HepG2 (cell line): ENCODE measurements around the gene BMPR2. TPM values are rescaled to one million over a fixed set of nuclear protein-coding genes. Genes with fewer than 3 reads are reported as not detected.

Source experiments
- BATF2 ChIP-seq: sonication (generic); formaldehyde crosslinking; IDR thresholded peaks from 2 replicates; pipeline ENCODE4 v1.8.0; 2022; ENCODE audit warnings: mild to moderate bottlenecking, missing genetic modification reagents, moderate library complexity
- BCLAF1 ChIP-seq: fragments of 450-650 bp; IDR thresholded peaks from 2 replicates; pipeline ENCODE4 v1.6.1; 2017; ENCODE audit warnings: mild to moderate bottlenecking
- FOXM1 ChIP-seq: sonication (generic); formaldehyde crosslinking; IDR thresholded peaks from 2 replicates; pipeline ENCODE4 v1.5.0; 2020; ENCODE audit warnings: missing genetic modification reagents
- HDAC2 ChIP-seq: sonication (generic); formaldehyde crosslinking; IDR thresholded peaks from 2 replicates; pipeline ENCODE4 v1.4.0; 2020; ENCODE audit warnings: missing genetic modification reagents
- KLF6 ChIP-seq: IDR thresholded peaks from 2 replicates; pipeline ENCODE4 v1.8.0; 2016; ENCODE audit warnings: missing biosample characterization, missing genetic modification reagents
- MAFF ChIP-seq: IDR thresholded peaks from 2 replicates; pipeline ENCODE4 v1.6.1; 2011; ENCODE audit warnings: low read depth, low read length, improper control_type of control experiment
- MEF2D ChIP-seq: sonication (generic); formaldehyde crosslinking; IDR thresholded peaks from 2 replicates; pipeline ENCODE4 v1.5.1; 2020; ENCODE audit warnings: mild to moderate bottlenecking, missing genetic modification reagents
- MTA3 ChIP-seq: sonication (generic); formaldehyde crosslinking; IDR thresholded peaks from 2 replicates; pipeline ENCODE4 v1.4.0; 2020; ENCODE audit warnings: missing genetic modification reagents
- PLSCR1 ChIP-seq: sonication (generic); formaldehyde crosslinking; IDR thresholded peaks from 2 replicates; pipeline ENCODE4 v1.5.0; 2020; ENCODE audit warnings: missing genetic modification reagents, mild to moderate bottlenecking, borderline replicate concordance
- POLR2AphosphoS5 ChIP-seq: IDR thresholded peaks from 2 replicates; pipeline ENCODE4 v1.6.1; 2012; ENCODE audit warnings: low read depth, low read length
- RARG ChIP-seq: sonication (generic); formaldehyde crosslinking; IDR thresholded peaks from 2 replicates; pipeline ENCODE4 v1.4.0; 2020; ENCODE audit warnings: low read depth, mild to moderate bottlenecking, missing genetic modification reagents
- REST ChIP-seq, 2 experiments: IDR thresholded peaks; 2 replicates each; pipeline ENCODE4 v1.6.1; 2011 to 2012; ENCODE audit warnings: low read length in 2 of 2, borderline replicate concordance in 1 of 2, low read depth in 1 of 2, mild to moderate bottlenecking in 1 of 2, moderate library complexity in 1 of 2
- RFXANK ChIP-seq: IDR thresholded peaks from 2 replicates; pipeline ENCODE4 v1.6.1; 2016
- ZNF205 ChIP-seq: IDR thresholded peaks from 2 replicates; pipeline ENCODE4 v1.6.1; 2018; ENCODE audit warnings: missing biosample characterization, missing genetic modification reagents
- ZNF34 ChIP-seq: sonication (generic); formaldehyde crosslinking; IDR thresholded peaks from 2 replicates; pipeline ENCODE4 v1.4.0; 2020; ENCODE audit warnings: mild to moderate bottlenecking, missing genetic modification reagents, borderline replicate concordance
- ZNF724P ChIP-seq: sonication (generic); formaldehyde crosslinking; IDR thresholded peaks from 2 replicates; pipeline ENCODE4 v1.8.0; 2022; ENCODE audit warnings: missing genetic modification reagents, borderline replicate concordance
- ZNF75D ChIP-seq: sonication (generic); formaldehyde crosslinking; IDR thresholded peaks from 2 replicates; pipeline ENCODE4 v1.8.1; 2023; ENCODE audit warnings: missing genetic modification reagents, mild to moderate bottlenecking, borderline replicate concordance
- ZNF800 ChIP-seq: sonication (generic); formaldehyde crosslinking; IDR thresholded peaks from 2 replicates; pipeline ENCODE4 v1.4.0; 2020; ENCODE audit warnings: missing genetic modification reagents
- ZSCAN5A ChIP-seq: sonication (generic); formaldehyde crosslinking; IDR thresholded peaks from 2 replicates; pipeline ENCODE4 v1.8.0; 2022; ENCODE audit warnings: mild to moderate bottlenecking, missing genetic modification reagents, borderline replicate concordance
- polyA plus RNA-seq, 8 experiments: library from polyadenylated mRNA; depleted of rRNA in 3 of 8; stranded (reverse) in 7 of 8; unstranded in 1 of 8; fragments of >200 nt; fragmentation: Illumina TruSeq in 4 of 8; extraction: Trizol in 4 of 8; gene quantifications; 2 replicates each; pipeline versions ENCODE4 v1.2.1 to v1.2.3, GENCODE V29; 2011 to 2016; ENCODE audit warnings: low read depth in 4 of 8, missing spikeins in 1 of 8, mixed read lengths in 1 of 8; ENCODE audit not compliant: insufficient read depth in 1 of 8
- total RNA-seq, 5 experiments: library from RNA; depleted of rRNA; stranded (reverse); fragments of >200 nt; fragmentation: Illumina TruSeq; extraction: Trizol; gene quantifications; 2 replicates each; pipeline ENCODE4 v1.2.3, GENCODE V29; 2016; ENCODE audit warnings: low read depth in 1 of 5

The BMPR2 gene
- total and polyA plus RNA-seq, 2 of the 13 experiments (the other 11 are each of a cell fraction or from before 2014, with no cell fraction given) = 5.5 to 10.3 TPM

GRCh38 chr2:202377207-202377761, 1.2 kb downstream of the BMPR2 start (continued):
- TF ChIP-seq ZNF800 (CRISPR knock-in tag) (peak; percentile 75; the same call in 1 of the 2 replicates), HDAC2 (0 out of 2 replicates have a peak, but pooled peaks have one; percentile 16), MEF2D (0 out of 2 replicates have a peak, but pooled peaks have one; percentile 24), ZSCAN5A (CRISPR knock-in tag) (0 out of 2 replicates have a peak, but pooled peaks have one; percentile 13), BATF2 (CRISPR knock-in tag) (no peak), REST (IDR thresholded peaks at IDR 0.05; ENCODE audit: borderline replicate concordance in 1 of 2, low read depth in 1 of 2, low read length in 2 of 2) (peak; percentile 6 to 62; a peak in 3 of 4 replicates), RFXANK (CRISPR knock-in tag) (no peak), ZNF205 (CRISPR knock-in tag) (no peak), POLR2AphosphoS5 (no peak), RARG (CRISPR knock-in tag) (peak; percentile 45; the same call in 1 of the 2 replicates), BCLAF1 (no peak), ZNF34 (CRISPR knock-in tag) (no peak), KLF6 (CRISPR knock-in tag) (no peak), FOXM1 (CRISPR knock-in tag) (no peak), PLSCR1 (CRISPR knock-in tag) (no peak), ZNF75D (CRISPR knock-in tag) (no peak), ZNF724P (CRISPR knock-in tag) (no peak), MTA3 (CRISPR knock-in tag) (no peak), MAFF (no peak)
